Uterus (tissue), 4 donors: ENCODE data around the gene SPDYE6. TPM values are rescaled to one million over a fixed set of nuclear protein-coding genes. Genes with fewer than 3 reads are reported as not detected.

Experiments
- DNase-seq, 2 donors: peaks; one replicate each; pipeline ENCODE4 v3.0.0-alpha.2; 2019 to 2020
- H3K27ac ChIP-seq, 2 donors: fragments of 200-600 bp; sonication (generic); 1 replicate in 1 of 2; 2 replicates in 1 of 2; pipeline ENCODE4 v1.5.1; 2016 to 2018
- H3K27me3 ChIP-seq, 2 donors: fragments of 200-600 bp; sonication (generic); one replicate each; pipeline ENCODE4 v1.5.1; 2018 to 2019; ENCODE audit warnings: control low read depth in 1 of 2
- H3K36me3 ChIP-seq, 2 donors: fragments of 200-600 bp; sonication (generic); one replicate each; pipeline ENCODE4 v1.5.1; 2019; ENCODE audit warnings: control low read depth in 1 of 2
- H3K4me1 ChIP-seq, 2 donors: fragments of 200-600 bp; sonication (generic); one replicate each; pipeline ENCODE4 v1.5.1; 2018 to 2019; ENCODE audit warnings: control low read depth in 1 of 2
- H3K4me3 ChIP-seq, 2 donors: fragments of 200-600 bp; sonication (generic); 1 replicate in 1 of 2; 2 replicates in 1 of 2; pipeline ENCODE4 v1.5.1; 2018 to 2019; ENCODE audit warnings: mild to moderate bottlenecking in 1 of 2
- H3K9me3 ChIP-seq, 2 donors: fragments of 200-600 bp; sonication (generic); one replicate each; pipeline ENCODE4 v1.5.1; 2019; ENCODE audit warnings: control low read depth in 1 of 2
- CTCF ChIP-seq, 4 experiments: fragments of 200-600 bp in 2 of 4; fragments of 450-650 bp in 2 of 4; sonication (generic) in 2 of 4; IDR thresholded peaks; one replicate each; pipeline ENCODE4 v1.5.1; 2016 to 2019; ENCODE audit warnings: antibody characterized with exemption in 4 of 4, mild to moderate bottlenecking in 2 of 4, moderate library complexity in 1 of 4
- POLR2A ChIP-seq, 2 donors: fragments of 450-650 bp; IDR thresholded peaks; one replicate each; pipeline ENCODE4 v1.6.1; 2016; ENCODE audit warnings: antibody characterized with exemption in 2 of 2, mild to moderate bottlenecking in 1 of 2, moderate library complexity in 1 of 2
- intact Hi-C: fragments of 100-400 bp; cut with DNase I; formaldehyde crosslinking; loops from one replicate; pipeline ENCODE4 v1.15.1; 2023; ENCODE audit warnings: low total_unique reads
- microRNA-seq: library from miRNA; unstranded; fragments of <30 nt; microRNA quantifications from one replicate; pipeline ENCODE4, GENCODE V29; 2016; ENCODE audit warnings: borderline microRNAs expressed, borderline replicate concordance
- small RNA-seq: library from RNA; depleted of rRNA; stranded (forward); fragments of <200 nt; gene quantifications from one replicate; pipeline ENCODE3, GENCODE V24; 2016
- total RNA-seq, 4 donors: library from RNA; depleted of rRNA in 3 of 4; stranded (reverse); fragments of >200 nt in 3 of 4; gene quantifications; one replicate each; pipeline versions ENCODE4 v1.1.0 to v1.2.4, GENCODE V29; 2014 to 2023
- donor health status: DM: yes; HTN: yes; CAD: no.

The SPDYE6 gene
- total RNA-seq, 4 donors from 2014 or later, result not detected

DNA sequence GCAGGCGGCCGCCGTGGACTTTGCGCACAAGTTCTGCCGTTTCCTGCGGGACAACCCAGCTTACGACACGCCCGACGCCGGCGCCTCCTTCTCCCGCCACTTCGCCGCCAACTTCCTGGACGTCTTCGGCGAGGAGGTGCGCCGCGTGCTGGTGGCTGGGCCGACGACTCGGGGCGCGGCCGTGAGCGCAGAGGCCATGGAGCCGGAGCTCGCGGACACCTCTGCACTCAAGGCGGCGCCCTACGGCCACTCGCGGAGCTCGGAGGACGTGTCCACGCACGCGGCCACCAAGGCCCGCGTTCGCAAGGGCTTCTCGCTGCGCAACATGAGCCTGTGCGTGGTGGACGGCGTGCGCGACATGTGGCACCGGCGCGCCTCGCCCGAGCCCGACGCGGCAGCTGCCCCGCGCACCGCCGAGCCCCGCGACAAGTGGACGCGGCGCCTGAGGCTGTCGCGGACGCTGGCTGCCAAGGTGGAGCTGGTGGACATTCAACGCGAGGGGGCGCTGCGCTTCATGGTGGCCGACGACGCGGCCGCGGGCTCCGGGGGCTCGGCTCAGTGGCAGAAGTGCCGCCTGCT lies 55.5 kb downstream of the SPDYE6 start:
- no peaks in the 10 kb centered on the region for H3K27me3 ChIP-seq
- no peaks in the 10 kb centered on the region for H3K36me3 ChIP-seq
- intact Hi-C loops, result no loop called here
- no peak overlapping the region for H3K4me3 ChIP-seq
- H3K9me3 ChIP-seq, result no peaks in the 10 kb centered on the region
- TF ChIP-seq CTCF (IDR thresholded peaks at IDR 0.05) (no peak), POLR2A (IDR thresholded peaks at IDR 0.05) (no peak)
- DNase-seq, result no peak
- H3K4me1 ChIP-seq, result no peaks in the 10 kb centered on the region
- no peak overlapping the region for H3K27ac ChIP-seq

DNA sequence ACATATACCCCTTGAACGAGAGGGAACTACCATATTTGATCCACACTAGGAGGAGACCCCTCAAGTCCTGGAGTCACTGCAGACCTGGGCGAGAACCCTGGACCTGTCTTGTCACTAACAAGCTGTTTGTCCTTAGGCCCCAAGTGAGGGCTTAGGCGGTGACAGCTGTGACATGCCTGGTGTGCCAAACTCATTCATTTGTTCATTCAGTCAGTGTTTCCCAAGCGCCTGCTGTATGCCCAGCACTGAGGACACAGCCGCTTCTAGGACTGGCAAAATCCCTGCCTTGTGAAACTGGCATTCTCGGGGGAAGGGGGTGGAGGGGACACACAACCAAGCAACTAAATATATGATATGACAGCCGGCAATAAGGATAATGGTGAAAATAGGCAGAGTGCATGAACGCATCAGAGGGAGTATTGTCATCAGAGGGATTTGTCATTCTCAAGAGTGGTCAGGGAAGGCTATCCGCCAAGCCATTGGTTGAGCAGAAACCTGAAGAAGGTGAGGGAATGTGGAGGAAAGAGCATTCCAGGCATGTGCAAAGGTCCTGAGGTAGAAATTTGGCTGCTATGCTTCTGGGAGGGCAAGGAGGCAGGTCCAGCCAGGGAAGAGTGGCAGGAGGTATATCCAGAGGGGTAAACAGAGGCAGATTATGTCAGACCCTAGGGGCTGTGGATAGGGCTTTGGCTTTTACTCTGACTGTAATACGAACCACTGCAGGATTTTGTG lies 58.6 kb downstream of the SPDYE6 start:
- intact Hi-C loops, result no loop called here
- DNase-seq, result no peak

GRCh38 chr7:102296514-102296913 lies 59.7 kb downstream of the SPDYE6 start:
- Histone ChIP-seq H3K4me3 (no peak overlapping the region), H3K4me1 (no peaks in the 10 kb centered on the region), H3K9me3 (no peaks in the 10 kb centered on the region), H3K36me3 (no peaks in the 10 kb centered on the region), H3K27me3 (no peaks in the 10 kb centered on the region), H3K27ac (no peak overlapping the region)
- DNase-seq, result no peak
- TF ChIP-seq CTCF (IDR thresholded peaks at IDR 0.05) (no peak), POLR2A (IDR thresholded peaks at IDR 0.05) (no peak)
- intact Hi-C loops, result no loop called here

More for the DNA sequence above, 58.6 kb downstream of the SPDYE6 start:
- H3K4me1 ChIP-seq, result no peaks in the 10 kb centered on the region
- no peaks in the 10 kb centered on the region for H3K9me3 ChIP-seq
- H3K27ac ChIP-seq, result no peak overlapping the region
- no peak for TF ChIP-seq POLR2A (IDR thresholded peaks at IDR 0.05)
- TF ChIP-seq CTCF (IDR thresholded peaks at IDR 0.05), result no peak
- no peak overlapping the region for H3K4me3 ChIP-seq
- H3K36me3 ChIP-seq, result no peaks in the 10 kb centered on the region
- H3K27me3 ChIP-seq, result no peaks in the 10 kb centered on the region

GRCh38 chr7:102296179-102296438 lies 60.1 kb downstream of the SPDYE6 start:
- intact Hi-C loops, result no loop called here
- DNase-seq, result no peak
- Histone ChIP-seq H3K4me1 (no peaks in the 10 kb centered on the region), H3K36me3 (no peaks in the 10 kb centered on the region), H3K9me3 (no peaks in the 10 kb centered on the region), H3K27ac (no peak overlapping the region), H3K27me3 (no peaks in the 10 kb centered on the region), H3K4me3 (no peak overlapping the region)
- no peak for TF ChIP-seq POLR2A (IDR thresholded peaks at IDR 0.05)

Small RNAs within 50 kb of the gene (microRNA-seq; reads per million reads assigned to microRNA genes)
- not detected for gene MIR548O

Small RNAs within 50 kb of the gene (small RNA-seq; reads per million reads assigned to genes)
- gene AC091390.4, result not detected
- gene MIR548O, result not detected
- not detected for gene RF00019

Other genes starting within 250 kb of the SPDYE6 start
- 10 to 100 TPM in 1 of 4 donors, 1 to 10 TPM in 1, under 1 TPM in 1, not detected in 1; 0.77 to 13.8 (median 9.4) TPM for gene SH2B2, start 69.6 kb downstream of the SPDYE6 start, total RNA-seq
- gene PRKRIP1, start 39.9 kb upstream of the SPDYE6 start, total RNA-seq, result 10 to 100 TPM; 16.1 to 36.6 (median 25.4) TPM
- gene ORAI2, start 77.1 kb upstream of the SPDYE6 start, total RNA-seq, result 10 to 100 TPM; 15.6 to 48.9 (median 39.0) TPM
- 10 to 100 TPM in 3 of 4 donors, 1 to 10 TPM in 1; 8.7 to 31.3 (median 15.8) TPM for gene ALKBH4, start 108.4 kb upstream of the SPDYE6 start, total RNA-seq
- gene LRWD1, start 108.5 kb upstream of the SPDYE6 start, total RNA-seq, result 10 to 100 TPM; 16.7 to 25.6 (median 22.4) TPM
- gene POLR2J, start 122.5 kb upstream of the SPDYE6 start, total RNA-seq, result 10 to 100 TPM in 3 of 4 donors, 1 to 10 TPM in 1; 8.2 to 38.8 (median 14.0) TPM
- gene RASA4B, start 161.3 kb upstream of the SPDYE6 start, total RNA-seq, result 10 to 100 TPM; 10.8 to 59.0 (median 21.2) TPM
- 10 to 100 TPM in 2 of 4 donors, 1 to 10 TPM in 1, not detected in 1; 1.8 to 64.0 (median 24.1) TPM for gene UPK3BL2, start 187.3 kb upstream of the SPDYE6 start, total RNA-seq
- gene SPDYE2, start 194.8 kb upstream of the SPDYE6 start, total RNA-seq, result not detected
- gene POLR2J3, start 216.1 kb upstream of the SPDYE6 start, total RNA-seq, result 10 to 100 TPM in 2 of 4 donors, 1 to 10 TPM in 1, under 1 TPM in 1; 0.77 to 50.7 (median 17.1) TPM